Fibroblast of lung (primary cell): ENCODE results near the gene ERLIN1. TPM values are rescaled to one million over a fixed set of nuclear protein-coding genes. Genes with fewer than 3 reads are reported as not detected.

Source experiments
- DNase-seq, 2 donors: peaks; one replicate each; pipeline versions ENCODE4 v3.0.0 to v3.0.0-alpha.2; 2010; ENCODE audit warnings: low read depth in 2 of 2
- H2AFZ ChIP-seq: 2 replicates; pipeline ENCODE4 v1.5.1; 2012; ENCODE audit warnings: low read length, control low read depth, inconsistent platforms
- H3K27ac ChIP-seq: 2 replicates; pipeline ENCODE4 v1.5.1; 2011; ENCODE audit warnings: low read length, control low read depth; ENCODE audit not compliant: insufficient read depth
- H3K27me3 ChIP-seq: 2 replicates; pipeline ENCODE4 v1.5.1; 2011; ENCODE audit warnings: mild to moderate bottlenecking, low read length; ENCODE audit not compliant: control insufficient read depth, insufficient read depth
- H3K36me3 ChIP-seq: 2 replicates; pipeline ENCODE4 v1.5.1; 2011; ENCODE audit warnings: low read length; ENCODE audit not compliant: control insufficient read depth, insufficient read depth
- H3K4me1 ChIP-seq: 2 replicates; pipeline ENCODE4 v1.5.1; 2011; ENCODE audit warnings: low read length; ENCODE audit not compliant: control insufficient read depth, insufficient read depth; ENCODE audit errors: extremely low read depth
- H3K4me2 ChIP-seq: 2 replicates; pipeline ENCODE4 v1.5.1; 2011; ENCODE audit warnings: low read length, control low read depth; ENCODE audit not compliant: insufficient read depth; ENCODE audit errors: extremely low read depth
- H3K4me3 ChIP-seq, 4 experiments: fragments of 200-600 bp in 1 of 4; sonication (generic) in 1 of 4; replicated peaks in 1 of 4; 2 replicates each; pipeline ENCODE4 v1.5.1; 2011 to 2016; ENCODE audit warnings: low read length in 4 of 4, low read depth in 3 of 4, mild to moderate bottlenecking in 3 of 4, control low read depth in 2 of 4, inconsistent platforms in 1 of 4, mixed read lengths in 1 of 4; ENCODE audit not compliant: insufficient read depth in 1 of 4; ENCODE audit errors: control extremely low read depth in 1 of 4
- H3K79me2 ChIP-seq: 2 replicates; pipeline ENCODE4 v1.5.1; 2012; ENCODE audit warnings: mild to moderate bottlenecking, low read length, inconsistent platforms; ENCODE audit not compliant: control insufficient read depth, insufficient read depth
- H3K9ac ChIP-seq: 2 replicates; pipeline ENCODE4 v1.5.1; 2011; ENCODE audit warnings: mild to moderate bottlenecking, low read length, control low read depth; ENCODE audit not compliant: insufficient read depth
- H3K9me3 ChIP-seq: 2 replicates; pipeline ENCODE4 v1.5.1; 2012; ENCODE audit warnings: low read depth, low read length; ENCODE audit not compliant: control insufficient read depth, insufficient read depth
- H4K20me1 ChIP-seq: 2 replicates; pipeline ENCODE4 v1.5.1; 2011; ENCODE audit warnings: low read length; ENCODE audit not compliant: control insufficient read depth, insufficient read depth; ENCODE audit errors: extremely low read depth
- EZH2 ChIP-seq: IDR thresholded peaks from 2 replicates; pipeline ENCODE4 v1.5.1; 2012; ENCODE audit warnings: low read length, control low read depth, mild to moderate bottlenecking; ENCODE audit errors: missing control alignments
- polyA plus RNA-seq, 2 donors: library from polyadenylated mRNA; depleted of rRNA in 1 of 2; stranded (reverse) in 1 of 2; unstranded in 1 of 2; fragments of >200 nt; gene quantifications; 2 replicates each; pipeline ENCODE4 v1.2.1, GENCODE V29; 2011 to 2012; ENCODE audit warnings: missing spikeins in 1 of 2
- total RNA-seq: library from RNA; depleted of rRNA; stranded (reverse); fragments of >200 nt; gene quantifications from 2 replicates; pipeline ENCODE4 v1.2.1, GENCODE V29; 2014
- TF ChIP-seq, protein P1 (sequence below), 2 donors: IDR thresholded peaks in 1 of 2; conservative IDR thresholded peaks in 1 of 2; 1 replicate in 1 of 2; 2 replicates in 1 of 2; pipeline ENCODE4 v1.5.1; 2011 to 2012; ENCODE audit warnings: low read length in 2 of 2, control low read depth in 1 of 2, inconsistent platforms in 1 of 2, low read depth in 1 of 2, mild to moderate bottlenecking in 1 of 2

The ERLIN1 gene
- total and polyA plus RNA-seq, 2 donors (not counting 1 experiment from before 2014, with no cell fraction given), result 52.8 to 74.7 TPM

DNA sequence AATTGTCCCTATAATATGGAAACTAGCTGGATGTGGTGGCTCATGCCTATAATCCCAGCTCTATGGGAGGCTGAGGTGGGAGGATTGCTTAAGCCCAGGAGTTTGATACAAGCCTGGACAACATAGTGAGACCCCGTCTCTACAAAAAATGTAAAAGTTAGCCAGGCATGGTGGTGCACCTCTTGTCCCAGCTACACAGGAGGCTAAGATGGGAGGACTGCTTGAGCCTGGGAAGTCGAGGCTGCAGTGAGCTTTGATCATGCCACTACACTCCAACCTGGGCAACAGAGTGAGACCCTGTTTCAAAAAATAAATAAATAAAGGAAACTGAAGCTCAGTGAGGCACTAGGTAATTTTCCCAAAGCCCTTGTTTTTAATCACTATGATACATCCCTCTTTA is 15.7 kb upstream of the ERLIN1 start:
- Histone ChIP-seq H3K4me2 (no peak overlapping the region), H3K27ac (no peak overlapping the region), H2AFZ (no peak overlapping the region), H3K9ac (no peak overlapping the region), H4K20me1 (no peaks in the 10 kb centered on the region), H3K9me3 (no peaks in the 10 kb centered on the region), H3K4me3 (no peak overlapping the region), H3K27me3 (no peaks in the 10 kb centered on the region), H3K36me3 (peaks cover 8% of the 10 kb centered on the region), H3K79me2 (no peaks in the 10 kb centered on the region), H3K4me1 (no peaks in the 10 kb centered on the region)
- DNase-seq, result no peak
- TF ChIP-seq EZH2, result no peak

DNA sequence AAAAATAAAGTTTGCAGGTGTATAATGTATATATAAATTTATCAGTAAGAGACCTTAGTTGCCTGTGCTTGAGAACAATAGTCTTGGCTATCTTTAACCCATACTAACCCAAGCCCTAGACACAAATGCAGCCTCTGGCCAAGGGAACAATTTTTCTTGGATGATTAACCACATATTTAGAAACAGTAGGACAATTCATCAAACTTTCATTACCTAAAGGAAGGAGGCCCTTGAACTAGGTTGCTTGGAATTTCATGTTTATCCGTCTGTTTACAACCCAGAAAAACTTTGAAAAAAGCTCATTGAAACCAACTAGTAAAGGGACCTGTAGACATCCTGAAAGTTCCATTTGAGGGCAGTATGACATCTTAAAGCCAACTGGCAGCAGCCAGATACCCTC is 8.9 kb upstream of the ERLIN1 start:
- Histone ChIP-seq H4K20me1 (no peaks in the 10 kb centered on the region), H3K4me3 (no peak overlapping the region), H3K9ac (no peak overlapping the region), H3K79me2 (no peaks in the 10 kb centered on the region), H3K36me3 (peaks cover 6% of the 10 kb centered on the region), H3K9me3 (no peaks in the 10 kb centered on the region), H3K27me3 (no peaks in the 10 kb centered on the region), H3K4me1 (no peaks in the 10 kb centered on the region), H3K27ac (no peak overlapping the region), H2AFZ (no peak overlapping the region), H3K4me2 (no peak overlapping the region)
- DNase-seq, result no peak
- TF ChIP-seq EZH2, result no peak
- TF ChIP-seq, protein P1, sequence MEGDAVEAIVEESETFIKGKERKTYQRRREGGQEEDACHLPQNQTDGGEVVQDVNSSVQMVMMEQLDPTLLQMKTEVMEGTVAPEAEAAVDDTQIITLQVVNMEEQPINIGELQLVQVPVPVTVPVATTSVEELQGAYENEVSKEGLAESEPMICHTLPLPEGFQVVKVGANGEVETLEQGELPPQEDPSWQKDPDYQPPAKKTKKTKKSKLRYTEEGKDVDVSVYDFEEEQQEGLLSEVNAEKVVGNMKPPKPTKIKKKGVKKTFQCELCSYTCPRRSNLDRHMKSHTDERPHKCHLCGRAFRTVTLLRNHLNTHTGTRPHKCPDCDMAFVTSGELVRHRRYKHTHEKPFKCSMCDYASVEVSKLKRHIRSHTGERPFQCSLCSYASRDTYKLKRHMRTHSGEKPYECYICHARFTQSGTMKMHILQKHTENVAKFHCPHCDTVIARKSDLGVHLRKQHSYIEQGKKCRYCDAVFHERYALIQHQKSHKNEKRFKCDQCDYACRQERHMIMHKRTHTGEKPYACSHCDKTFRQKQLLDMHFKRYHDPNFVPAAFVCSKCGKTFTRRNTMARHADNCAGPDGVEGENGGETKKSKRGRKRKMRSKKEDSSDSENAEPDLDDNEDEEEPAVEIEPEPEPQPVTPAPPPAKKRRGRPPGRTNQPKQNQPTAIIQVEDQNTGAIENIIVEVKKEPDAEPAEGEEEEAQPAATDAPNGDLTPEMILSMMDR (conservative IDR thresholded peaks at IDR 0.05 in 1 of 2, IDR thresholded peaks at IDR 0.05 in 1 of 2; ENCODE audit: low read depth in 1 of 2, low read length in 2 of 2), result no peak

DNA sequence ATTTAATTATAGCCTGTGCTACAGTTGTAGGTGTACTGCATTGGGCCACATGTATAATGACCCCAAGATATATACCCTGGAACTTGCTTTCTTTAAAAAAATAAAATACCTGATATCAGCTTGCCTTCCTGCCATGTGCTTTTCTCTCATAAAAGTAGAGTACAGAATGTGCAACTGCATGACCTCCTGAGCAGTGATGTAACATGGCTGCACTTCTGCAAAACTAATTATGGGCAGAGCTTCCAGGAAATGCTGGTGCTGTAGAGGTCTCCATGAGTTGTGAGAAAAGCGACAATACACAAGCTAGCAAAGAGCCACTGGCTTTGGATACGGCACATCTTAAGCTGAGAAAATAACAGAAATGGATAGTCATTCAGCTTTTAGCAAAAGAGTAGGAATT is 6.5 kb upstream of the ERLIN1 start:
- Histone ChIP-seq H3K36me3 (peaks cover 7% of the 10 kb centered on the region), H2AFZ (no peak overlapping the region), H3K4me2 (no peak overlapping the region), H3K9ac (no peak overlapping the region), H3K4me1 (no peaks in the 10 kb centered on the region), H3K27ac (no peak overlapping the region), H3K79me2 (peaks cover 2% of the 10 kb centered on the region), H3K4me3 (no peak overlapping the region), H4K20me1 (no peaks in the 10 kb centered on the region), H3K9me3 (no peaks in the 10 kb centered on the region), H3K27me3 (no peaks in the 10 kb centered on the region)
- DNase-seq, result no peak
- TF ChIP-seq, protein P1 (conservative IDR thresholded peaks at IDR 0.05 in 1 of 2, IDR thresholded peaks at IDR 0.05 in 1 of 2; ENCODE audit: low read depth in 1 of 2, low read length in 2 of 2), result no peak
- TF ChIP-seq EZH2, result no peak
